MCF 10A (cell line): ENCODE results near the gene DACH2. TPM values are rescaled to one million over a fixed set of nuclear protein-coding genes. Genes with fewer than 3 reads are reported as not detected.

Experiments used
- BruUV-seq: library from RNA; stranded (reverse); fragments of 400-500 nt; replicated peaks from 2 replicates; lab custom pipeline; 2021; lab: Mats Ljungman, UMichigan
- CTCF ChIA-PET: fragments of 300-600 bp; sonication (Branson Sonifier 250); formaldehyde crosslinking; extraction: SDS; loops from one replicate; lab custom pipeline; 2021; ENCODE audit warnings: antibody characterized with exemption, inconsistent platforms; lab: Yijun Ruan, JAX
- POLR2A ChIA-PET: fragments of 300-600, 350-650 bp; sonication (Branson Sonifier 250); formaldehyde crosslinking; extraction: SDS; loops from one replicate; lab custom pipeline; 2020; ENCODE audit warnings: antibody characterized with exemption, inconsistent platforms; lab: Yijun Ruan, JAX
- DNase-seq: peaks from one replicate; pipeline ENCODE4 v3.0.0-alpha.2; 2018; ENCODE audit not compliant: unreplicated experiment
- H3K27ac Mint-ChIP-seq: one replicate; pipeline ENCODE4 v1.8.0; 2022; ENCODE audit warnings: mild to moderate bottlenecking, low read depth, mixed read lengths; ENCODE audit not compliant: unreplicated experiment
- H3K27me3 Mint-ChIP-seq: one replicate; pipeline ENCODE4 v1.8.0; 2022; ENCODE audit warnings: mixed read lengths; ENCODE audit not compliant: insufficient read depth, unreplicated experiment
- H3K36me3 Mint-ChIP-seq: one replicate; pipeline ENCODE4 v1.8.0; 2022; ENCODE audit warnings: mild to moderate bottlenecking, moderate library complexity, mixed read lengths; ENCODE audit not compliant: insufficient read depth, unreplicated experiment
- H3K4me1 Mint-ChIP-seq: one replicate; pipeline ENCODE4 v1.8.0; 2022; ENCODE audit warnings: mixed read lengths; ENCODE audit not compliant: insufficient read depth, unreplicated experiment
- H3K4me3 Mint-ChIP-seq: one replicate; pipeline ENCODE4 v1.8.0; 2022; ENCODE audit warnings: mild to moderate bottlenecking, moderate library complexity, mixed read lengths; ENCODE audit not compliant: unreplicated experiment
- H3K9me3 Mint-ChIP-seq: one replicate; pipeline ENCODE4 v1.8.0; 2022; ENCODE audit warnings: mixed read lengths; ENCODE audit not compliant: unreplicated experiment
- CTCF ChIP-seq: fragments of 200-600 bp; IDR thresholded peaks from one replicate; pipeline ENCODE4 v1.8.0; 2022; ENCODE audit warnings: antibody characterized with exemption, mild to moderate bottlenecking; ENCODE audit not compliant: unreplicated experiment
- intact Hi-C: fragments of 100-400 bp; cut with micrococcal nuclease; formaldehyde crosslinking; loops from 2 replicates; pipeline ENCODE4 v1.14.1; 2022
- total RNA-seq: library from RNA; stranded (reverse); gene quantifications from 2 replicates; pipeline ENCODE4 v1.2.3, GENCODE V29; 2022

The DACH2 gene
- total RNA-seq, 1 experiment from 2014 or later: not detected

- no peak overlapping the region for H3K4me3 Mint-ChIP-seq
- no peak for DNase-seq
- no peaks in the 10 kb centered on the region for H3K36me3 Mint-ChIP-seq
- ChIA-PET CTCF (no interaction called here), POLR2A (no interaction called here)
- H3K27me3 Mint-ChIP-seq: peaks cover 30% of the 10 kb centered on the region
- no peaks in the 10 kb centered on the region for H3K4me1 Mint-ChIP-seq
- no peak overlapping the region for H3K27ac Mint-ChIP-seq
- intact Hi-C loops: no loop called here
- TF ChIP-seq CTCF: no peak
- no TSS peak for BruUV-seq
- no peaks in the 10 kb centered on the region for H3K9me3 Mint-ChIP-seq
Measured at GRCh38 chrX:86215260-86215659, 67.0 kb downstream of the DACH2 start.

GRCh38 chrX:86237482-86237881, 89.2 kb downstream of the DACH2 start:
- TF ChIP-seq CTCF: no peak
- DNase-seq: no peak
- H3K36me3 Mint-ChIP-seq: no peaks in the 10 kb centered on the region
- H3K27me3 Mint-ChIP-seq: no peaks in the 10 kb centered on the region
- H3K27ac Mint-ChIP-seq: no peak overlapping the region
- BruUV-seq: no TSS peak
- POLR2A ChIA-PET: no interaction called here
- H3K4me3 Mint-ChIP-seq: no peak overlapping the region
- CTCF ChIA-PET: interaction anchor here (0.5 kb wide), 1 partner anchor 37 kb away, joined by 3 read pairs; no protein-coding TSS in a partner anchor
- H3K4me1 Mint-ChIP-seq: no peaks in the 10 kb centered on the region
- intact Hi-C loops: no loop called here
- peaks cover 7% of the 10 kb centered on the region for H3K9me3 Mint-ChIP-seq

GRCh38 chrX:86241547-86241946, 93.3 kb downstream of the DACH2 start:
- H3K27ac Mint-ChIP-seq: no peak overlapping the region
- no peaks in the 10 kb centered on the region for H3K27me3 Mint-ChIP-seq
- H3K4me3 Mint-ChIP-seq: no peak overlapping the region
- H3K36me3 Mint-ChIP-seq: no peaks in the 10 kb centered on the region
- no TSS peak for BruUV-seq
- ChIA-PET CTCF (no interaction called here), POLR2A (no interaction called here)
- no peaks in the 10 kb centered on the region for H3K4me1 Mint-ChIP-seq
- DNase-seq: no peak
- no peak for TF ChIP-seq CTCF
- intact Hi-C loops: no loop called here
- peaks cover 16% of the 10 kb centered on the region for H3K9me3 Mint-ChIP-seq

GRCh38 chrX:86263526-86263925, 115.3 kb downstream of the DACH2 start:
- POLR2A ChIA-PET: interaction anchor here (1.2 kb wide), 1 partner anchor 11 kb away, joined by 3 read pairs; no protein-coding TSS in a partner anchor

More at GRCh38 chrX:86263526-86263925, 115.3 kb downstream of the DACH2 start:
- no peaks in the 10 kb centered on the region for H3K36me3 Mint-ChIP-seq
- DNase-seq: no peak
- no TSS peak for BruUV-seq
- H3K4me1 Mint-ChIP-seq: no peaks in the 10 kb centered on the region
- intact Hi-C loops: no loop called here
- H3K27ac Mint-ChIP-seq: no peak overlapping the region
- H3K9me3 Mint-ChIP-seq: no peaks in the 10 kb centered on the region
- CTCF ChIA-PET: no interaction called here
- H3K27me3 Mint-ChIP-seq: peaks cover 30% of the 10 kb centered on the region
- TF ChIP-seq CTCF: no peak
- no peak overlapping the region for H3K4me3 Mint-ChIP-seq
